ENCODE measurements around the gene PFKL. TPM values are rescaled to one million over a fixed set of nuclear protein-coding genes. Genes with fewer than 3 reads are reported as not detected.

The PFKL gene
- total and polyA plus RNA-seq, 2 of the 8 experiments (the other 6 are each of a cell fraction or from before 2014, with no cell fraction given): 80.2 to 82.3 TPM

DNA sequence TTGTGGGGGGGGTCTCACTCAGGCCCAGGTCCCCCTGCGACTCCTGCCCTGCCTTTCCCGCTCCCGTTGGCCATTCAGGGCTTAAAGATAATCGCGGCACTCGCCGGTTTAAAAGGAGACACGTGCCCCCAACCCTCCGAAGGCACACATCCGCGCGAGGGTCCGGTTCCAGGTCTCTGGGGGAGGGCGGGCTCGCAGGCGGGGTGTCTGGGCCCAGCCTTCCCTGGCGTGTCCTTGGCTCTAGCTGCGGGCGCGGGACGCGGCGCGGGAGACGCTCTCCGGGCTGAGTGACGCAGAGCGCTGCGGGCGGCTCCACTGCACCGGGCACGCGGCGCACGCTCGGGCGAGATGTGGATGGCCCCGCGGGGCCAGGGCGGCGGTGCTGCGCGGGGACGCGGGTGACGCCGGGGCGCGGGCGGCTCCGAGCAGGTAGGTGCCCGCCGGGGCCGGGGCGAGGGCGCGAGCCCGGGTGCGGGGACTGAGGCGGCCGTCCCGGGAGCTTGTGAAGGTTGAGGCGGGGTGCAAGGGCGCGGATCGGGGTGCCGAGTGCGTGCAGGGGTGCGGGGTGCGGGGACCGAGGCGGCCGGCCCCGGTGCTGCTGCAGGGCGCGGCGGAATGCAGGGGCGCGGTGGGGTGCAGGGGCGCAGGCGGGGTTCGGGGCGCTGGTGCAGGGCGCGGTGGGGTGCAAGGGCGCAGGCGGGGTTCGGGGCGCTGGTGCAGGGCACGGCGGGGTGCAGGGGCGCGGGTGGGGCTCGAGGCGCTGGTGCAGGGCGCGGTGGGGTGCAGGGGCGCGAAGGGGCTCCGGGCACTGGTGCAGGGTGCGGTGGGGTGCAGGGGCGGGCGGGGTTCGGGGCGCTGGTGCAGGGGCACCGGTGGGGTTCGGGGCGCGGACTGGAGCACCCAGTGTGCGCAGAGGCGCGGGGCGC lies 50.3 kb downstream of the PFKL start (continued):
- TF ChIP-seq CBX8 (IDR thresholded peaks at IDR 0.05; ENCODE audit: borderline replicate concordance, low read depth, low read length): no peak
- TF ChIP-seq SP1 (IDR thresholded peaks at IDR 0.05; ENCODE audit: low read depth, low read length): no peak
- no peak for TF ChIP-seq EP300 (IDR thresholded peaks at IDR 0.05; ENCODE audit: borderline replicate concordance in 1 of 2, low read depth in 2 of 2, low read length in 2 of 2)
- TF ChIP-seq KDM4A (IDR thresholded peaks at IDR 0.05; ENCODE audit: low read depth, low read length, severe bottlenecking): peak; percentile 36
- no peak for TF ChIP-seq TAF7 (optimal IDR thresholded peaks at IDR 0.05; ENCODE audit: borderline replicate concordance, low read depth, low read length)
- TF ChIP-seq BACH1 (IDR thresholded peaks at IDR 0.05; ENCODE audit: low read length): no peak
- no peak for TF ChIP-seq KDM1A (IDR thresholded peaks at IDR 0.05; ENCODE audit: borderline replicate concordance, low read length)
- TF ChIP-seq BCL11A (IDR thresholded peaks at IDR 0.05; ENCODE audit: low read depth in 2 of 2, low read length in 2 of 2): no peak
- TF ChIP-seq BRCA1 (IDR thresholded peaks at IDR 0.05; ENCODE audit: low read depth, low read length): no peak
- no peak for TF ChIP-seq TCF12 (IDR thresholded peaks at IDR 0.05; ENCODE audit: low read depth, low read length)
- TF ChIP-seq CREB1 (IDR thresholded peaks at IDR 0.05): 0 out of 2 replicates have a peak, but pooled peaks have one; percentile 11
- no peak for TF ChIP-seq RXRA (IDR thresholded peaks at IDR 0.05; ENCODE audit: insufficient read depth, low read depth, low read length)

All from H1 (cell line).